Superior temporal gyrus (tissue), 1 donor: ENCODE results near the gene EGF.

Experiments used
- DNase-seq: peaks from one replicate; pipeline ENCODE4 v3.0.0-alpha.2; 2016; ENCODE audit errors: extremely low spot score

EGF gene

GRCh38 chr4:109994415-109994827, 81.7 kb downstream of the EGF start:
- no peak for DNase-seq

- DNase-seq = no peak
Observed at GRCh38 chr4:109996526-109996925, 83.8 kb downstream of the EGF start.

- DNase-seq = peak; percentile 91
Observed at GRCh38 chr4:109998867-109999584, 86.3 kb downstream of the EGF start.

- no peak for DNase-seq
Observed at GRCh38 chr4:109999585-109999912, 86.9 kb downstream of the EGF start.

GRCh38 chr4:110002326-110002725, 89.6 kb downstream of the EGF start:
- no peak for DNase-seq

- no peak for DNase-seq
Observed at GRCh38 chr4:110003401-110004187, 90.9 kb downstream of the EGF start.

- no peak for DNase-seq
Observed at GRCh38 chr4:110004556-110004955, 91.9 kb downstream of the EGF start.

- DNase-seq = peak; percentile 94
Observed at GRCh38 chr4:110005461-110006056, 92.9 kb downstream of the EGF start.

GRCh38 chr4:110007217-110007616, 94.5 kb downstream of the EGF start:
- DNase-seq = no peak

- no peak for DNase-seq
Observed at GRCh38 chr4:110008540-110008939, 95.9 kb downstream of the EGF start.

GRCh38 chr4:110009550-110009949, 96.9 kb downstream of the EGF start:
- no peak for DNase-seq

- no peak for DNase-seq
Observed at GRCh38 chr4:110010797-110011196, 98.1 kb downstream of the EGF start.

GRCh38 chr4:110012917-110013316, 100.2 kb downstream of the EGF start:
- DNase-seq = no peak

- DNase-seq = no peak
Observed at GRCh38 chr4:110014233-110014632, 101.5 kb downstream of the EGF start.

GRCh38 chr4:110019153-110019552, 106.5 kb downstream of the EGF start:
- DNase-seq = no peak

- no peak for DNase-seq
Observed at GRCh38 chr4:110020139-110020538, 107.5 kb downstream of the EGF start.

- DNase-seq = no peak
Observed at GRCh38 chr4:110020646-110021443, 108.2 kb downstream of the EGF start.

GRCh38 chr4:110022457-110022856, 109.8 kb downstream of the EGF start:
- no peak for DNase-seq

GRCh38 chr4:110025056-110025455, 112.4 kb downstream of the EGF start:
- no peak for DNase-seq

- DNase-seq = no peak
Observed at GRCh38 chr4:110025718-110026117, 113.0 kb downstream of the EGF start.

GRCh38 chr4:110032603-110033002, 119.9 kb downstream of the EGF start:
- no peak for DNase-seq

GRCh38 chr4:110033355-110034025, 120.8 kb downstream of the EGF start:
- no peak for DNase-seq
